HG02885 (cell line): ENCODE data around the gene TSC2.
A peak's percentile ranks its signal among the peaks of the same experiment; 100 is the strongest.
"Not testable (repeated sequence)": the region's sequence is repeated elsewhere in the genome, so short reads cannot be mapped to it uniquely, and the experiment has no call there.

Experiments used
- ATAC-seq: cut with Tn5 transposase; IDR thresholded peaks from one replicate; pipeline ENCODE4 v1.9.1; 2021; ENCODE audit warnings: mild to moderate bottlenecking; ENCODE audit not compliant: unreplicated experiment, poor library complexity

TSC2 gene

GRCh38 chr16:2009164-2009711 lies 38.5 kb upstream of the TSC2 start:
- ATAC-seq: peak; percentile 40

- ATAC-seq: peak; percentile 91
These were observed 37.8 kb upstream of the TSC2 start, which contains the start of gene ZNF598 for GRCh38 chr16:2009791-2010510. ZNF598 (minus strand) TSS chr16:2009821.

- not testable (repeated sequence) for ATAC-seq
These were observed 36.1 kb upstream of the TSC2 start for GRCh38 chr16:2011726-2012125.

GRCh38 chr16:2013527-2013926 lies 34.3 kb upstream of the TSC2 start:
- ATAC-seq: no peak

- no peak for ATAC-seq
These were observed 32.5 kb upstream of the TSC2 start for GRCh38 chr16:2015117-2015946.

DNA sequence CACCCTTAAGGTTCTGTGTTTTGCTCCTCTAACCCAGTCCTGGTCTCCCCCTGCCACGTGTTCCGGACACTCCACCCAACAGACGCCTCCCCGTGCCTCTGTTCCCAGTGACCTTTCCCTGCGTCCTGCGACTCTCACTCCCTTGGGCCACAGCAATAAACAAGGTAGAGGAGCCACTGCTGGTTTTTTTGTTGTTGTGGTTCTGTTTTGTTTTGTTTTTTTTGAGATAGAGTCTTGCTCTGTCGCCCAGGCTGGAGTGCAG lies 31.9 kb upstream of the TSC2 start:
- no peak for ATAC-seq

- ATAC-seq: no peak
These were observed 31.3 kb upstream of the TSC2 start for GRCh38 chr16:2016407-2016922.

- ATAC-seq: no peak
These were observed 28.3 kb upstream of the TSC2 start, which contains the start of gene NPW for GRCh38 chr16:2019518-2019920. NPW (plus strand) TSS chr16:2019785.

DNA sequence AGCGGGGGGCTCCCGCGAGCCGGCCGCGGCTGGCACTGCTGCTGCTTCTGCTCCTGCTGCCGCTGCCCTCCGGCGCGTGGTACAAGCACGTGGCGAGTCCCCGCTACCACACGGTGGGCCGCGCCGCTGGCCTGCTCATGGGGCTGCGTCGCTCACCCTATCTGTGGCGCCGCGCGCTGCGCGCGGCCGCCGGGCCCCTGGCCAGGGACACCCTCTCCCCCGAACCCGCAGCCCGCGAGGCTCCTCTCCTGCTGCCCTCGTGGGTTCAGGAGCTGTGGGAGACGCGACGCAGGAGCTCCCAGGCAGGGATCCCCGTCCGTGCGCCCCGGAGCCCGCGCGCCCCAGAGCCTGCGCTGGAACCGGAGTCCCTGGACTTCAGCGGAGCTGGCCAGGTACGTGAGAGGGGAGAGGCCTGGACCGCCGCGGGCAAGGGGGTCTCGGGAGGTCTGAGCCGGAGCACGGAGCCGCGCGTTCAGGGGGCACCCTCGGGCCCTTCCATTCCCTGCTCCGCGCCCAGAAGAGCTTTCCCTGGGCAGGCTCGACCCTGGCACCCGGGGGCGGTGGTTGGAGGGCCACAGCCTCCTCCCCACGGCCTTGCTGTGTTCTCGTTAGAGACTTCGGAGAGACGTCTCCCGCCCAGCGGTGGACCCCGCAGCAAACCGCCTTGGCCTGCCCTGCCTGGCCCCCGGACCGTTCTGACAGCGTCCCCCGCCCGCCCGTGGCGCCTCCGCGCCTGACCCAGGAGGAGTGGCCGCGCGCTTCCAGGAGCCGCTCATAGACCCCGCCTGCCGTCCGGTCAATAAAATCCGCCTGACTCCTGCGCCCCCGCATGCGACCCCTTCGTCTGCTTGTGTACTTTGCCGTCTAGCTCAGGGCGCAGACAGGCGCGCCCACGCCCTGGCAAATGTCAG lies 27.6 kb upstream of the TSC2 start:
- no peak for ATAC-seq

DNA sequence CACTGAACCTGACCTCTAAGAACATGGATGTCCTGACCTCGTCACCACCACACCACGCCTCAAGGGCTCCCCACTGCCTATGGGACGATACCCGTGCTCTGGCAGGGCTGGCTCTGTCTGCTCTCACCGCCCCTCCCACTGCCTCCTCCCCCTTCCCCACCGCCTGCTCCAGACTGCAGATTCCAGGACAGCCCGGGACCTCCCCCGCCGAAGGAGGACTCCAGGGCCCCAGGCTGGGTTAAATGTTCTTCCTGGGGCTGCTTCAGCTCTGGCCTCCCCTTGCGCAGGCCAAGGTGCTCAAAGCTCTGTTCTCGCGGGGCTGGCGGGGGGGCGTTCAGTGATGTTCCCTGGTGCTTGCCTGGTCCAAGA lies 25.1 kb upstream of the TSC2 start:
- ATAC-seq: no peak

DNA sequence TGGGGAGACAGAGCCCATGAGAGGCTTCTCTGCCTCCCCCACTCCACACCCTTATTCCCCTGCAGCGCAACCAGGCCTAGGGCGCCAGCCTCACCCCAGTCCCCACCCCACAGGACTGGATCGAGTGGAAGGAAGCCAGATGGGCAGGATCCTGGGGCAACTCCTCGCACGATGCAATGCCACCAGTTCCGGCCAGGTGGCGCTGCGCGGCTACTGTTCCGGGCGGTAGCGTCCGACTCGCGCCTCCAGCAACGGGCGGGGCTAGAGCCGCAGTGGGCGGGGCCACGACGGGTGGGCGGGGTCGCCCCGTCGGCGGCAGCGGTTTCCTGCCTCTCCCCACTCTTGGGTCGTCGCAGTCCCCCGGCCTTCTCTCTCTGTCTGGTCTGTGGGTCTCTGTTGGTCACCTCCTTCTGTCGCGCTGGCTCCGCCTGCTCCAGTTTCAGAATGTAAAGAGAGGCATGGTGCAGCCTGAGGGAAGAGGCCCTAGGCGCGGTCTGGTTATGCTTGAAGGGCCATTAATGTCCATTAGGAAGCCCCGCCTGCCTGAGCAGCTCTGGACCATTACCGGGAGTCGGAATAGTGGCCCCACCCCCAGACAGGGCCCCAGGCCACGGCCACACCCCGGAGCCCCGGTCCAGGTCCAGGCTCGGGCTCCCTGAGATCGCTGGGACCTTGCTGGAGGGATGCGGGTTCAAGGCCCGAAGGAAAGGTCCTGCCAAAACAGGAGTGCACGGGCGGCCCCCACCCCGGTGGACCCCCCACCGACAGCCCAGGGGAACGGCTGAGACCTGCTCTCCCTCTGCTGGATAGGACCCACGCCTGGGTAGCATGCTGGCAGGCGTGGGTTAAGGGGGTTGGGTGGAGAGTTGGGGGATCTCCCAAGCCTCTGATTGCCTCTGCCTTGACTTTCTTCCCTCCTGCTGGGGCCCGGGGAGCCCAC lies 24.4 kb upstream of the TSC2 start:
- peak; percentile 84 for ATAC-seq

DNA sequence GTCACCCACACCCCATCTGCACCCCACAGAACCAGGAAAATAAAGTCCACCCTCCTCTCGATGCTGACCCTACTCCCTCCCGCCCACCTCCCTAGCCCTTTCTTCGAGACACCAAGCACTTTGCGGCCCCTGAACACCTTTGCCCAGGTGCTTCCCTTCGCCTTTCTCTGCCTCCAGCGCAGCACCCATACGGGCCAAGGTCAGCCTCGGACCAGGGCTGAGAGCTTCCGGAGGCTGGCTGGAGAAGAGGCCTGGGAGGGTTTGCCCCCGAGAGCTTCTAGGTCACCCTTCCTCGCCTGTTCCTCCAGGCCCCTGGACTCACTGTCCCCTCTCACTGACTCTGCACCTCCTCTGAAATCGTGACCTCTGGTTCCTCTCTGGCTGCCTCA lies 23.8 kb upstream of the TSC2 start:
- ATAC-seq: no peak

GRCh38 chr16:2025251-2025650 lies 22.5 kb upstream of the TSC2 start:
- no peak for ATAC-seq

DNA sequence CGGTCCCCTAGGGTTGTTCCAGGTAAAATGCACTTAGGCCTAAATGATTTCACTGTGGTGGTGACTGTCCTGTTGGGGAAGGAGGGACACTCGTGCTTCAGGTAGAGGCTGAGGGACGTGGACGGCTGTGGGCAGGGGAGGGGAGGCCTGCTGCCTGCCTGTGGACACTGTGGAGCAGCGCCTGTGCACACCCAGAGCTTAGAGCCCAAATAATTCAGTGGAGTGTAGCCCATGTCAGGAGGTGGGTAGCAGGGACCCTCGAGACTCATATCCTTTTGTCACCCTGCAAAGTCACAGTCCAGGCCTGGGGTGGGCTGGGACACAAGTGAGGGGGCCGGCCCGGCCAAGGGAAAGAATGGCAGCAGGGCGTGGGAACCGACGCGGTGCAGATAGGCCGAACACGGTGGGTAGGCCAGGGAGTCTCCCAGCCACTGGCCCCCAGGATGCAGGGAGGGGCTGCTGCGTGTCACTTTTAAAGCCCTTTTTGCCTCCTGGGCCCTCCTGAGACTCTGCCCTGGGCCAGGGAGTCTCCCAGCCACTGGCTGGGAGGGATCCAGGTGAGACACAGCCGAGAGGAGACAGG lies 21.8 kb upstream of the TSC2 start:
- ATAC-seq: no peak

- ATAC-seq: no peak
These were observed 21.2 kb upstream of the TSC2 start, which contains the start of gene NHERF2 for GRCh38 chr16:2026461-2027023. NHERF2 (plus strand) TSS chr16:2026902; CDS start chr16:2027006, 104 bp downstream.

- no peak for ATAC-seq
These were observed 20.5 kb upstream of the TSC2 start for GRCh38 chr16:2027024-2028010.

- ATAC-seq: no peak
These were observed 19.6 kb upstream of the TSC2 start for GRCh38 chr16:2028146-2028545.
